G401.6 (cell line): ENCODE data around the gene ACSF3.
"Not testable (repeated sequence)": the region's sequence is repeated elsewhere in the genome, so short reads cannot be mapped to it uniquely, and the experiment has no call there.

Experiments used
- FAIRE-seq: peaks from 2 replicates; lab custom pipeline; 2012; peaks lifted over from hg19 to GRCh38; lab: Jason Lieb, UNC

Gene ACSF3

DNA sequence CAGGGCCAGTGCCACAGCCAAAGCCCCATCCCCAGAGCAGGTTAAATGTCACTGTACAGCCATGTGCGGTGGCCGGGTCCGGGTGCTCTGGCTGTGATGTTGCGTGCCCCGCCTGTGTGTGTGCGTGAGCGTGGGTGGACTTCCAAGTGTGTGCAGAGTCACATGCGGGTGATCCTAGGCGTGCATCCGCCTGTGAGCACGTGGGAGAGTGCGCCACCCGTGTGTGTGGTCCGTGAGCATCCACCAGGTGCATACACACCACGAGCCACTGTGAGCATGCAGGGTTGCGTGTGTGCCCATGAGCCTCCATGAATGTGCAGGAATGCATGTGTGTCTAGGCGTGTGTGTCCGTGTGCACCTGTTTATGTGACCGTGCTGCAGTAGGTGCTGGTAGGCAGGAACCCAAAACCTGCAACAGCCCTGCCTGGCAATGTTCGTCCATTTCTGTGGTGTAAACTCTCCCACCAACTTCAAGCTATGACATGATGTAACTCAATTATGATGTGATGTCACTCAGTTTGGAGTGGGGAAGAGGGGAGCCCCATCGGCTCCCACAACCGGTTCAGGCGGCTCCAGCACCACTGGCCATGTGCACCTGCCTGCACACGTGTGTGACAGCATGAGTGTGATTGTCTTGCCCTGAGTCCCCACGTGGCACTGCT, 37.6 kb upstream of the ACSF3 start:
- FAIRE-seq: no peak

DNA sequence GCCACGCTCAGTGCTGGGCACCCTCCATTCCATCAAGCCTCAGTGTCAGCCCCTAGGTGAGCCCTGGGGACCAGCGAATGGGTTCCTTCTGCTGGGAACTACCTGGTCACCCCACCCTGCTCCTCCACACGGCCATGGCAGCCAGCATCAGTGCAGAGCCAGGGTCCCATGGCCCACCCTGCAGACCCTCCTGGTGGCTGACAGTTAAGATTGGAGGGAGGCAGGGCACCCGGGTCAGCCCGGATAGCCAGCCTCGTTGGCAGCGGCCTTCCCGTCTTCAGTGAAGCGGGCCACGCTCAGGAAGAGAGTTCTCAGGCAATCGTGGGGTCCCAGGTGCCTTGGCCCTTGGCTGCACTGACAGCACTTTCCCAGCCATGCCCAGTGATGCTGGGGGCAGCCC, 37.1 kb upstream of the ACSF3 start:
- FAIRE-seq: no peak

DNA sequence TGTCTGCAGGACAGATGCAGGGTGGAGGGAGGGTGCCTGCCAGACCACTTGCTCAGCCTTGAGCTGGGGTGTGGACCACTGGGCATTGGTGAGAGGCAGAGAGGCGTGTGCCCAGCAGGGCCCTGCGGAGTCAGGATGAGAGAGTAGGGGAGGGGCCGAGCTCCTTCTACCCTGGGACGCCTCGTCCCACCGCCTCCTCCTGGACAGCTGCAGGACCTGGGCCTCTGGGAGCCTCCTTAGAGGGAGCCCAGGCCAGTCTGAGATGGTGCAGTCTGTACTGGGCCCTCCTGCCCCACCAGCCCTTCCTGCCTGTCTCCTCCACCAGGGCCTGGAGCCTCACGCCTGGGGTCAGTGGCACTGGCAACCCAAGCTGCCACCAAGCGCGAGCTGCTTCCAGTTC, 35.9 kb upstream of the ACSF3 start:
- FAIRE-seq: no peak

DNA sequence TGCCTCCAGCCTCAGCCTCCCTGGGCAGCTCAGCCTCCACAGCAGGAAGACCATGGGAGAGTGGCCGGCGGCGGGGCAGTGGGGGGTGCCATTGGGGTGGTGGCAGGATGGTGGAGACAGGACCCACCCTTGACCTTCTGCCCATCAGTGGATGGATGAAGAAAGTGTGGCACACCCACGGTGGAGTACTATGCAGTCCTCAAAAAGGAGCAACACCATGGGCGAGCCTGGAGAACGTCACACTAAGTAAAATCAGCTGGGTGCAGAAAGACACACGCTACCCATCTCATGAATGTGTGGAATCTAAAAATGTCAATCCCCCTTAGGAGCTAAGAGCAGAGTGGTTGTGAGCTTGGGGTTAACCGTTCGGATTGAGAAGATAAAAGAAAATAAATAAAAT, 34.8 kb upstream of the ACSF3 start:
- no peak for FAIRE-seq

DNA sequence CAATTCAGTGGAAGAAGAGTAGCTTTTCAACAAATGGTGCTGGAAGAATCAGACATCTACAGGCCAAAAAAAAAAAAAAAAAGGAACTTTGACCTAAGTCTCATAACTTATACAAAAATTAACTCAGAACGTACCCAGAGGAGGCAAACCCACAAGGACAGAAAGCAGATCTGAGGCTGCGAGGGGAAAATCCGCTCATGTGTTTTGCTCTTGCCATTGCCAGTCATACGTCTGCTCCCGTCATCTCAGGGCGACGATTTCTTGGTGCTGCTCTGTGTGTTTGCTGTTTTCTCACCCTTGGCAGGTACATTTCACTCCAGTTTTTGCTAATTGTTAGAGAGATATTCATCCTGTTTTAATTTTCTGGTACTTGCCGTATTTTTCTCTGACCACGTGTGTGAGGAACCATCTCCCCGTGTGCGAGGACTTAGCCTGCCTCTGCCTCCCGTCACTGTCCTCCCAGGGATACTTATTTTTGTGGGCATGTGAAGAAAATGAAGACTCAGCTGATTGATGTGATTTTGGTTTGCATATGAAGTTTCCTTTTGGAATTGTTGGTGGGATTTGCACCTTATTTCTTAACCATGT, 33.4 kb upstream of the ACSF3 start:
- no peak for FAIRE-seq

DNA sequence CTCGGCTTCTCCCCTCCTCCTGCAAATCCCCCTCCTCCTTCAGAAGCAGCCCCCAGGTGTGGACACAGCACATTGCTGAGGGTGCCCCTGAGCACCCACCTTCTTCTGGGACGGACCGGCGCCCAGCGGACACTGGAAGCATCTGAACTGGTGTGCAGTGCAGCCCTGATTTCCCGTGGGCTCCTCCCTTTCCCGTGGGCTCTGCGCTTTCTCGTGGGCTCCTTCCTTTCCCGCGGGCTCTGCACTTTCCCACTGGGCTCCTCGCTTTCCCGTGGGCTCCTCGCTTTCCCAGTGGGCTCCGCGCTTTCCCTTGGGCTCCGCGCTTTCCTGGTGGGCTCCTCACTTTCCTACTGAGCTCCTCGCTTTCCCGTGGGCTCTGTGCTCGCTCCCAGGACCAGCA, 32.6 kb upstream of the ACSF3 start:
- FAIRE-seq: no peak

DNA sequence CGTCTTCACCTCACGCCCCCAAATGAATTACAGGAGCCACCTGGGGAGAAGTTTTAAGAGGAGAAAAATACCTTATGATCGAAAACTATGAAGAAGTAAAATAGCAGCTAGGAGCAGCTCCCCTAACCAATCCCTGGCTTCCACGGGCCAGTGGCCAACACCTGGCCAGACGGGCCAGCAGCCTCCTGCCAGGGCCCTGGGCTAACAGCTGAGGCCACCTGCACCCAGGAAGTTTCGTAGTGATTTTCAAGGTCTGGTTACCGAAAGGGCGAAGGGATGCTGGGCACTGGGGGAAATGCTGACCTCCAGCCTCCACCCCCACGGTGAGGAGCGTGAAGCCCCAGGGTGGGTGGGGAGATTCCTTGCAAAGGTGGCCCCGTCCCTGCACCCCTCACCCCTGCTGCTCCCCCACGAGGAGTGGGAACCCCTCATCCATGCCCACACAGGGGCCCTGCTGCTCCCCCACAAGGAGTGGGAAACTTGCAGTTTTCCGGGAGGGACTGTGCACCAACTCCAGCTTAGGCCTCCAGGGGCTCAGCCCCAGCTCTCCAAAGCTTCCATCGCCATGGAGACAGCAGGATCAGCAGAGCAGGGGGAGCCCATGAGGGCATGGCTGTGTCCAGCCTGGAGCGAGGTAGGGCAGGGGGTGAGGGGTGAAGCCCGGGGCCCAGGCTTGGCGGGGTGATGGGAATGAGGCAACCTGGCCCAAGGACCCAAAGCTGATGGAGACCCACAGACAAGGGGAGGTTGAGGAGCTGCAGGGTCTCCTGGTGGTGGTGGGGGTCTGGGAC, 31.9 kb upstream of the ACSF3 start:
- FAIRE-seq: no peak

DNA sequence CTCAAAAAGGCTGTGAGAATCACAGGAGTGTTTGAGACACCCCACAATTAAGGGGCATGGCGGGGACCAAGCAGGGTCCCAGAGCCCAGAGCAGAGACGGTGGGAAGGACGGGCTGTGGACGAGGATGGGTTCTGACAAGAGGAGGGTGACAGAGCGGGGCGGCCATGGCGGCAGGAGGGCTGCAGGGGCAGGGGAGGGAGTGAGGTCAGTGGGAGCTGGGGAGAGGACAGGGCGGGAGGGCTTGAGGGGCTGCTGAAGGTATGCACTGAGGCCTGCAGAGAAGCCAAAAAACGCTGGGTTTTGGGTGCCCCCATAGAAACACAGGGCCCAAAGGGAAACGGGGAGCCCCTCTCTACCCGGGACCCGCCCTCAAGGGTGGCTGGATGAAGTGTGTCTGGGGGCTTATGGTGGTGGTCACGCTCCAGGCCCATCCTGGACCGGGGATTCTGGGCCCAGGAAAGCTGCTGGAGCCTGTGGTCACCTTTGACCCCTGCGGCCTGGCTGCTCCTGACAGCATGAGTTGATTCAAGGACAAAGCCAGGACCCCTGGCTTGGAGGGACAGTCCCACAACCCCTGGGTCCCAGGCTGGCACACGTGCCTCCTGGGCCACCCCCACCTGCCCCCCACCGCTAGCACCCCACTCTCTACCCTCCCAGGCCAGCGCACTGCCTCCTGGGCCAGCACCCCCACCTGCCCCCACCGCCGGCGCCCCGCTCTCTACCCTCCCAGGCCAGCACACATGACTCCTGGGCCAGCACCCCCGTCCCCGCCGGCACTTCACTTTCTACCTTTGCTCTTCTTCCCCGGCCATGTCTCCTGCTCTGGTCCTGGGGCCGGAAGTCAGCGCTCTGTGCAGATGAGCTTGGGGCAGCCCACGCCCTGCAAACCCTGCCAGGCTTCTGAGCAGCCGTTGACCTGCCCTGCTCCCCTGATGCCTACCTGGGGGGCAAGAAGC, 31.0 kb upstream of the ACSF3 start:
- no peak for FAIRE-seq

DNA sequence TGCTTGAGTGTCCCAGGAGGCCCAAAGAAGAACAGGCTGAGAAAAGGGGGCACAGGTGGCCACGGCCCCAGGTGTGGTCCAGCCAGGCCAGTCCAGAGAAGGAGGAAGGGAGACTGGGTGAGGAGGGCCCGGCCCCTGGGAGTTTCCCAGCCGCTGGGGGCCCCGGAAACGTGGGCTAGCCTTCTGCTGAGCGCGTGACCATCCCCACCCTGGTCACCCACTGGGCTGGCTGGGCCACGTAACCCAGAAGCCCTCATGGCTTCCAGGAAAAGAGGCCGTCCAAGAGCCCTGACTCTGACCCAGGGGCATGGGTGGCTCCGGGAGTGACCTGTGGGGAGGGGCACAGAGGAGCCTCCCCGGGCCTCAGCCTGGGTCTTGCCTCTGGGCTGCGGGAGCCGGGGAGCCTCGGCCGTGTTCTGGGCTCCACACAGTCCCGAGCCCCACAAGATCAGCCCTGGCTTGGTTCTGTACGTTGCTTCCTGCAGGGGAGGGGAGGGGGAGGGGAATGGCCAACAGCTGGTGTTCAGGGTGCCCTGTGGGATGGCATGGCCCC, 29.8 kb upstream of the ACSF3 start:
- FAIRE-seq: no peak

DNA sequence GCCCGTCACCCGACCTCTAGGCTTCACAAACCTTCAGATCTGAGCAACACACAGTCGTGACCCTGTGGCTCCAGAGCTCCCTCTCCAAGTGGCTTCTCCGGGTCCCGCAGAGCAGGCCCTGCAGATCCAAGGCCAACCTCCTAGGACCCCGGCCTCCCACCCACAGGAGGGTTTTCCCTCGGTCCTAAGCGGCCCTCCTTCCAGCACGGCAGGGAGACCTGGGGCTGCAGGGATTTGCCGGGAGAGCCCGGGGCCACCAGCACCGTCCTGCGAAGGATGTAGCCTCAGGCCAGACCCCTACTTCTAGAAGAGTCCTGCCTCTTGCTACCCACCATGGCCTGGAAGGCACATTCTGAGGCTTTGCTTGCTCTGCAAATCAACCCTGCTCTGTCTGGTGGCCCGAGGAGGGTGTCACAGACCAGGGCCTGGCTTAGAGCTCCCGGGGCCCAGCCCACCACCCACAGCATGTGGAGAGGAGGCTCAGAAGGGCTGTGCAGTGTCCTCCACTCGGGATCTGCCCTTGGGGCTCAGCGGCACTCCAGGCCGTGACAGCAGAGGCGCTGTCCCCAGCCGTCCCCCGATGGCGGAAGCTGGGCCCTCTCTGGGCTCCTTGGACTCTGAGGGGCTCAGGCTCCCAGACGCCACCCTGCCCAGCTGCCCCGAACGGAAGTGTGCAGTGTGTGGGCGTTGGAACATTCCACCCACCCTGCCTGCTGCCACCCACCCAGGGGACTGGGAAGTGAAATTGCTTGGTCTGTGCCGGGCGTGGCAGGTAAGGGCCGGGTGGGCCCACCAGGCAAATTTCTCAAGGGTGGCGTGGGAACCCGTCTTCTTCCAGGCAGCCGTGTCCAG, 28.8 kb upstream of the ACSF3 start:
- no peak for FAIRE-seq

DNA sequence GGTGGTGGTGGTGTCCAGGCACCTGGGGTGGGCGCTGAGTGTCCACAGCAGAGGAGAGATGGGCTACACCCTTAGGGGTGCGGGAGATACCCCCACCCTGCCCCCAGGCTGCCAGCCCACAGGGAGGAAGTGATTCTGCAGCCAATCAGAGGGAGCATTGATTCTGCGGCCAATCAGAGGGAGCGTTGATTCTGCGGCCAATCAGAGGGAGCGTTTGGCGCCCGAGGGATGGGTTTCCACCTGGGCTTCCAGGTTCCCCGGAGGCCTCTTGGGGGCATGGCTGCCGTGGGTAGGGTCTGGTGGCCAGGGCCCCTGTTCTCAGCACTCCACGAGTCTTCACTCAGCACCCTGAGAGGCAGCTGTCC, 28.2 kb upstream of the ACSF3 start:
- FAIRE-seq: no peak

DNA sequence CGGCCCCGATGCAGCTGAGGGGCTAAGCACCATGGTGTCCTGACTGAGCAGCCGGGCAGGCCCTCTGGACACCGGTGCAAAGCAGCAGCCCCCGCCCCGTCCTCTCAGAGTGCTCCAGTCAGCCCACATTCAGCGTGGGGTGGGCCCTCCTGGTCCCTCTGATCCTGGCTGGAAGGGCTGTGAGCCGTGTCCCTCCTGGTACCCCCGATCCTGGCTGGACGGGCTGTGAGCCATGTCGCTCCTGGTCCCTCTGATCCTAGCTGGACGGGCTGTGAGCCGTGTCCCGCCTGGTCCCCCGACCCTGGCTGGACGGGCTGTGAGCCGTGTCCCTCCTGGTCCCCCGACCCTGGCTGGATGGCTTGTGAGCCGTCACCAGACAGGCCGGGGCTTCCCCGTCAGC, 26.9 kb upstream of the ACSF3 start:
- FAIRE-seq: no peak

DNA sequence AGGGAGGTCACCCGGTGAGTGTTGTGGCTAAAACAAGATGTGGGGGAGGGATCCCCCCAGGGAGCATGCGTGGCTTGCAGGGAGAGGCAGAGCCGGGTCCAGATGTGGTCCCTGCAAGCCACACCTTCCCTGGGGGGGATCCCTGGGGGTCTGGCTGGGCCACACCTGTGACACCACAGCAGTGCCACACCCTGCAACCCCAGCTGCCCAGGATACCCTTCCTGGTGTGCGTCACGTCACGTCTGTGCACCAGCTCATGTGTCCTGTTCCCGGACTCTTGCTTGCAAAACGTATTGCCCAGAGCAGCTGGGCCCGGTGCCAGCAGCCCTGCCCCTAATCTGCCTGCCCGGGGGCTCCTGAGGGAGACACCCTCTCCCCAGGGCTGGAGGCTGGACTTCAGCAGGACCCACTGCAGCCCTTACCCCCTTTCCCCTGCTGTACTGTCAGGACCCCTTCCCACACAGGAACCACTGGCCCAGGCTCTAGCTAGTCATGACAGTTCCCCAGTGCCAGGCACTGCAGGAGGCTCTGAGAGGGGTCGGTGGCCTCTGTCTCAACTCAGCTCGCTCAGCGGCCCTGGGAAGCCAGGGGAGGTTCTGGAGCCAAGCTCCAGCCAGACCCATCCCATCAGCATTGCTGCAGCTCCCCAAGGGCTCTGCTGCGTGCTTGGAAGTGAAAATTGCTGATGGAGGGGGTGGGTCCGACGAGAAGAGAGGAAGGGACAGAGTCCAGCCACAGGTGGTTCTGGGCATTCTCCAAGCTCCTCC, 25.8 kb upstream of the ACSF3 start:
- no peak for FAIRE-seq

DNA sequence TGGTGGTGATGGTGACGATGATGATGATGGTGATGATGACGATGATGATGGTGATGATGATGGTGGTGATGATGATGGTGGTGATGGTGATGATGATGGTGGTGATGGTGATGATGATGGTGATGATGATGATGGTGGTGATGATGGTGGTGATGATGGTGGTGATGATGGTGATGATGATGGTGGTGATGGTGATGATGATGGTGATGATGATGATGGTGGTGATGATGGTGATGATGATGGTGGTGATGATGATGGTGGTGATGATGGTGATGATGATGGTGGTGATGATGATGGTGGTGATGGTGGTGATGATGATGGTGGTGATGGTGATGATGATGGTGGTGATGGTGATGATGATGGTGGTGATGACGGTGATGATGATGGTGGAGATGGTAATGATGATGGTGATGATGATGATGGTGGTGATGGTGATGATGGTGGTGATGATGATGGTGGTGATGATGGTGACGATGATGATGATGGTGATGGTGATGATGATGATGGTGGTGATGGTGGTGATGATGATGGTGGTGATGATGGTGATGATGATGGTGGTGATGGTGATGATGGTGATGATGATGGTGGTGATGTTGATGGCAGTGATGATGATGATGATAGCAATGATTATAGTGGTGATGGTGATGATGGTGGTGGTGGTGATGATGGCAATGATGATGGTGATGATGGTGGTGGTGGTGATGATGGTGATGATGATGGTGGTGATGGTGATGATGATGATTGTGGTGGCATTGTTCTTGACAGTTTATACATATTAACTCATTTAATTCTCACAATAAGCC, 24.6 kb upstream of the ACSF3 start:
- not testable (repeated sequence) for FAIRE-seq

DNA sequence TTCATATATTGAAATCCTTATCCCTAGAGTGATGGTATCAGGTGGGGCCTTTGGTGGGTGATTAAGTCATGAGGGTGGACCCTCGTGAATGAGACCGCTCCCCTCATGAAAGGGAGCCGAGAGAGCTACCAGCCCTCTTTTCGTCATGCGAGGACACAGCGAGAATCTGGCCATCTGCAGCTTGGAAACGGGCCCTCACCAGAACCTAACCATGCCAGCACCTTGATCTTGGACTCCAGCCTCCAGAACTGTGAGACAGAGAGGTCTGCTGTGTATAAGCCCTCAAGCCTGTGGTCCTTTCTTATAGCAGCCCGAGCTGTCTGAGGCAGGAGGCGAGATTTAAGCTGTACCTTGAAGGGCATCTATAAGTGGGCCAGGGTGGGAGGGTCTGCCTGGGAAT, 23.7 kb upstream of the ACSF3 start:
- FAIRE-seq: no peak

DNA sequence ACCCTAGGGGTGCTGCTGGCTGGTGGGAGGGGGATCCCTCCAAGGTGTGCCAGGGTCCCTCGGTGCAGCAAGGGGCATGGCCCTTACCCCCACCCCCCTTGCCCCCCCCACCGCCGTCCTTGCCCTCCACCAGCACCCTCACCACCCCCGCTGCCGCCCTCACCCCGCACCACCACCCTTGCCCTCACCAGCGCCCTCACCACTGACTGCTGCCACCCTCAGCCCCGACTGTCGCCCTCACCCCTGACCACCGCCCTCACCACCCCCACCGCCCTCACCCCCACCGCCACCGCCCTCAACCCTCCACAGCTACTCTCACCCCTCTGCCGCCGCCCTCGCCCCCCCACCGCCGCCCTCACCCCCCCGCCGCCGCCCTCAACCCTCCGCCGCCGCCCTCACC, 23.1 kb upstream of the ACSF3 start:
- FAIRE-seq: no peak

DNA sequence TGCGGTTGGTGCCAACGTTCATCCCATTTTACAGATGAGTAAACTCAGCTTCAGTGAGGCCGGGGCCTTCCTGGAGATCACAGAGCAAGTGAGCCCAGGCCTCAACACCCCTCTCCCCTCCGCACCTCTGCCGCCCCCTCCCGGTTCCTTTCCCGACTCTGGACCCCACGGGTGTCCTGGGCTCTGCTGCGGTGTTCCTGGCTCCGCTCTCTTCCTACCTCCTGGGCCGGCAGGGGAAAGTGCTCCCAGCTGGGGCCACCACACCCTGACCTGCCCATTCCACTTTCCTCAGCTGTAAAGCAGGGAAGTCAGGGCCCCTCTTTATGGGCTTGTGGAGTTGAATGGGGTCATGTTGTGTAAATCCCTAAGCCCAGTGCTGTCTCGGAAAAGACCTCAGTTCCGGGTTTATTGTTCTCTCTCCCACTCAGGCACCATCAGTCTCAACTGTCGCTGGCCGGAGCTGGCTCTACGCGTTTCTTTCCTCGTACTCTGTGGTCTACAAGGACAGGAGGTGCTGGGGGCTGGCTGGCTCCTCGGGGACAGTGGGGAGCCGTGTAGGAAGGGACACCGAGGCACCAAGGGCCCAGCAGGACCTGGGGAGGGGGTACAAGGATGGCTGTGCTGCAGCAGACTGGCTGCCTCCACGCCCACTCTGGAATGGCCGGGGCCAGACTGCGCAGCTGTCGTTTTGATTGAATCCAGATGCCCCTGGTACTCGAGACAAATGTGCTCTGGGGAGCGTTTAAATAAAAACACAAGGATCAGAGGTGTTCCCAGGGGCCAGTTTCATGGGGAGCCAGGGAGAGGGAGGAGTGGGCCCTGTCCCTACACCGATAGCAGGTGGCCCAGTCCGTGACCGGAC, 21.7 kb upstream of the ACSF3 start:
- FAIRE-seq: no peak

DNA sequence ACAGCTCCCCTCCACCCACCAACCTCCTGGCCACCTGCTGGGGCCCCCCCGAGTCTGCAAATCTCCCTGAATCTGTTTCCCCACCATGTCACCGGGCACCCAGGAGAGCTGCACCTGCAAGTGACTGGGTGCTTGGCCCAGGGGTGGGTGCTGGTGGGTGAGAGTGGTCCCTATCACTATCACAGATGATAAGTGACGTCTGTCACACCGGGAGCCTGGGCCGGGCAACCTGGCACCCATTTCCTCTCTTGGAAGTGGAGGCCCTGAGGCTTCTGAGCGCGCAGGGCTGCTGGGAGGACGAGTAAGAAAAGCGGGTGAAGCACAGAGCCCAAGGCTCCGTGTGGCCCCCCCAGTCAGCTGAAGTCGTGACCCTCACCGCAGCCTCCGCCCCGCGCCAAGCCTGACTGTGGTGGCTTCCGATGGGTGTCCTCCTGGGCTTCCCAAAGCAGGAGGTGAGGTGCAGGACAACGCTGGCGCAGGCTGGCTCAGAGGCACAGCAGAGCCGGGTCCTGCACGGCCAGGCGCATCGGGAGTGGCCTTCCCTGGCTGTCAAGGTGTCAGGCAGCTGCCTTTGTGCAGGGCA, 21.0 kb upstream of the ACSF3 start:
- no peak for FAIRE-seq
